Measurements from ENCODE around the gene PHF5A. TPM values are rescaled to one million over a fixed set of nuclear protein-coding genes. Genes with fewer than 3 reads are reported as not detected.
"Not testable (repeated sequence)": the region's sequence is repeated elsewhere in the genome, so short reads cannot be mapped to it uniquely, and the experiment has no call there.

The PHF5A gene
- total and polyA plus RNA-seq, 2 donors: 65.7 to 99.2 TPM

- not testable (repeated sequence) for H3K9me3 ChIP-seq (ENCODE audit: control insufficient read depth in 2 of 2, insufficient read depth in 1 of 2, low read length in 1 of 2); H3K4me3 ChIP-seq (ENCODE audit: low read length in 2 of 2); H3K4me1 ChIP-seq (ENCODE audit: control insufficient read depth in 2 of 2, insufficient read depth in 2 of 2, low read length in 2 of 2); DNase-seq (ENCODE audit: low read depth in 6 of 9, low spot score in 9 of 9); H3K27ac ChIP-seq (ENCODE audit: low read depth in 1 of 2, low read length in 1 of 2); H3K27me3 ChIP-seq (ENCODE audit: control insufficient read depth in 2 of 2, insufficient read depth in 1 of 2, low read length in 1 of 2)
- WGBS: 96% methylated on average over 5 of the region's 5 CpGs
- peaks cover 53 to 78% of the 10 kb centered on the region in 2 donors for H3K36me3 ChIP-seq (ENCODE audit: control insufficient read depth in 2 of 2, insufficient read depth in 2 of 2, low read length in 1 of 2)
These were observed 8.4 kb downstream of the PHF5A start for GRCh38 chr22:41460071-41460470.

GRCh38 chr22:41459431-41459830 lies 9.1 kb downstream of the PHF5A start:
- H3K27me3 ChIP-seq (ENCODE audit: control insufficient read depth in 2 of 2, insufficient read depth in 1 of 2, low read length in 1 of 2): no peaks in the 10 kb centered on the region
- 86% methylated on average over 1 of the region's 1 CpG for WGBS
- no peak for DNase-seq (ENCODE audit: low read depth in 6 of 9, low spot score in 9 of 9)
- no peaks in the 10 kb centered on the region for H3K4me1 ChIP-seq (ENCODE audit: control insufficient read depth in 2 of 2, insufficient read depth in 2 of 2, low read length in 2 of 2)
- no peak overlapping the region for H3K4me3 ChIP-seq (ENCODE audit: low read length in 2 of 2)
- H3K27ac ChIP-seq (ENCODE audit: low read depth in 1 of 2, low read length in 1 of 2): no peak overlapping the region
- peaks cover 49 to 72% of the 10 kb centered on the region in 2 donors for H3K36me3 ChIP-seq (ENCODE audit: control insufficient read depth in 2 of 2, insufficient read depth in 2 of 2, low read length in 1 of 2)
- no peaks in the 10 kb centered on the region for H3K9me3 ChIP-seq (ENCODE audit: control insufficient read depth in 2 of 2, insufficient read depth in 1 of 2, low read length in 1 of 2)

GRCh38 chr22:41458161-41458728 lies 10.2 kb downstream of the PHF5A start:
- no peaks in the 10 kb centered on the region for H3K27me3 ChIP-seq (ENCODE audit: control insufficient read depth in 2 of 2, insufficient read depth in 1 of 2, low read length in 1 of 2)
- DNase-seq (ENCODE audit: low read depth in 6 of 9, low spot score in 9 of 9): no peak
- no peak overlapping the region for H3K4me3 ChIP-seq (ENCODE audit: low read length in 2 of 2)
- WGBS: 74% methylated on average over 7 of the region's 7 CpGs
- H3K27ac ChIP-seq (ENCODE audit: low read depth in 1 of 2, low read length in 1 of 2): no peak overlapping the region
- H3K4me1 ChIP-seq (ENCODE audit: control insufficient read depth in 2 of 2, insufficient read depth in 2 of 2, low read length in 2 of 2): no peaks in the 10 kb centered on the region
- peaks cover 44 to 61% of the 10 kb centered on the region in 2 donors for H3K36me3 ChIP-seq (ENCODE audit: control insufficient read depth in 2 of 2, insufficient read depth in 2 of 2, low read length in 1 of 2)
- H3K9me3 ChIP-seq (ENCODE audit: control insufficient read depth in 2 of 2, insufficient read depth in 1 of 2, low read length in 1 of 2): no peaks in the 10 kb centered on the region

GRCh38 chr22:41448189-41448808 lies 20.2 kb downstream of the PHF5A start:
- peaks cover 0 to 7% of the 10 kb centered on the region in 2 donors for H3K9me3 ChIP-seq (ENCODE audit: control insufficient read depth in 2 of 2, insufficient read depth in 1 of 2, low read length in 1 of 2)
- H3K27ac ChIP-seq (ENCODE audit: low read depth in 1 of 2, low read length in 1 of 2): peak overlapping the region; percentile 99 to 100
- H3K36me3 ChIP-seq (ENCODE audit: control insufficient read depth in 2 of 2, insufficient read depth in 2 of 2, low read length in 1 of 2): peaks cover 0 to 3% of the 10 kb centered on the region in 2 donors
- H3K4me1 ChIP-seq (ENCODE audit: control insufficient read depth in 2 of 2, insufficient read depth in 2 of 2, low read length in 2 of 2): peaks cover 3 to 19% of the 10 kb centered on the region in 2 donors
- peak; percentile 95 to 100 (median 98) for DNase-seq (ENCODE audit: low read depth in 6 of 9, low spot score in 9 of 9)
- WGBS: under 1% methylated on average over 28 of the region's 28 CpGs
- no peaks in the 10 kb centered on the region for H3K27me3 ChIP-seq (ENCODE audit: control insufficient read depth in 2 of 2, insufficient read depth in 1 of 2, low read length in 1 of 2)
- peak overlapping the region; percentile 74 to 96 for H3K4me3 ChIP-seq (ENCODE audit: low read length in 2 of 2)

- H3K4me1 ChIP-seq (ENCODE audit: control insufficient read depth in 2 of 2, insufficient read depth in 2 of 2, low read length in 2 of 2): peaks cover 3 to 22% of the 10 kb centered on the region in 2 donors
- no peaks in the 10 kb centered on the region for H3K27me3 ChIP-seq (ENCODE audit: control insufficient read depth in 2 of 2, insufficient read depth in 1 of 2, low read length in 1 of 2)
- under 1% methylated on average over 63 of the region's 63 CpGs for WGBS
- DNase-seq (ENCODE audit: low read depth in 6 of 9, low spot score in 9 of 9): peak in 7 of 9 donors; percentile 37 to 81 (median 60)
- peaks cover 0 to 7% of the 10 kb centered on the region in 2 donors for H3K9me3 ChIP-seq (ENCODE audit: control insufficient read depth in 2 of 2, insufficient read depth in 1 of 2, low read length in 1 of 2)
- H3K27ac ChIP-seq (ENCODE audit: low read depth in 1 of 2, low read length in 1 of 2): peak overlapping the region; percentile 99 to 100
- H3K4me3 ChIP-seq (ENCODE audit: low read length in 2 of 2): peak overlapping the region; percentile 74 to 96
- peaks cover 0 to 10% of the 10 kb centered on the region in 2 donors for H3K36me3 ChIP-seq (ENCODE audit: control insufficient read depth in 2 of 2, insufficient read depth in 2 of 2, low read length in 1 of 2)
These were observed 20.9 kb downstream of the PHF5A start for GRCh38 chr22:41447435-41448188.

GRCh38 chr22:41446639-41447434 lies 21.7 kb downstream of the PHF5A start, which contains the start of gene TOB2:
TOB2 (minus strand) TSS chr22:41446801; CDS start chr22:41437345, 9,456 bp downstream.
- peaks cover 0 to 7% of the 10 kb centered on the region in 2 donors for H3K9me3 ChIP-seq (ENCODE audit: control insufficient read depth in 2 of 2, insufficient read depth in 1 of 2, low read length in 1 of 2)
- H3K27ac ChIP-seq (ENCODE audit: low read depth in 1 of 2, low read length in 1 of 2): peak within 1 kb of the TSS; percentile 99 to 100
- H3K4me1 ChIP-seq (ENCODE audit: control insufficient read depth in 2 of 2, insufficient read depth in 2 of 2, low read length in 2 of 2): peaks cover 3 to 25% of the 10 kb centered on the region in 2 donors
- peak; percentile 82 to 98 (median 94) for DNase-seq (ENCODE audit: low read depth in 6 of 9, low spot score in 9 of 9)
- H3K4me3 ChIP-seq (ENCODE audit: low read length in 2 of 2): peak within 1 kb of the TSS; percentile 74 to 96
- peaks cover 0 to 18% of the 10 kb centered on the region in 2 donors for H3K36me3 ChIP-seq (ENCODE audit: control insufficient read depth in 2 of 2, insufficient read depth in 2 of 2, low read length in 1 of 2)
- under 1% methylated on average over 85 of the region's 85 CpGs for WGBS
- H3K27me3 ChIP-seq (ENCODE audit: control insufficient read depth in 2 of 2, insufficient read depth in 1 of 2, low read length in 1 of 2): no peaks in the 10 kb centered on the region

- H3K4me3 ChIP-seq (ENCODE audit: low read length in 2 of 2): peak overlapping the region; percentile 74 to 96
These were observed 22.4 kb downstream of the PHF5A start for GRCh38 chr22:41446057-41446501.

GRCh38 chr22:41445129-41446056 lies 23.1 kb downstream of the PHF5A start:
- Histone ChIP-seq H3K4me3 (ENCODE audit: low read length in 2 of 2) (peak overlapping the region; percentile 74 to 96), H3K27me3 (ENCODE audit: control insufficient read depth in 2 of 2, insufficient read depth in 1 of 2, low read length in 1 of 2) (no peaks in the 10 kb centered on the region), H3K27ac (ENCODE audit: low read depth in 1 of 2, low read length in 1 of 2) (peak overlapping the region; percentile 92 to 100), H3K36me3 (ENCODE audit: control insufficient read depth in 2 of 2, insufficient read depth in 2 of 2, low read length in 1 of 2) (peaks cover 9 to 23% of the 10 kb centered on the region in 2 donors), H3K4me1 (ENCODE audit: control insufficient read depth in 2 of 2, insufficient read depth in 2 of 2, low read length in 2 of 2) (peaks cover 3 to 25% of the 10 kb centered on the region in 2 donors), H3K9me3 (ENCODE audit: control insufficient read depth in 2 of 2, insufficient read depth in 1 of 2, low read length in 1 of 2) (peaks cover 0 to 7% of the 10 kb centered on the region in 2 donors)
- DNase-seq (ENCODE audit: low read depth in 6 of 9, low spot score in 9 of 9): peak in 7 of 9 donors; percentile 9 to 66 (median 27)
- 1% methylated on average over 22 of the region's 22 CpGs for WGBS

More at GRCh38 chr22:41446057-41446501, 22.4 kb downstream of the PHF5A start:
- under 1% methylated on average over 34 of the region's 34 CpGs for WGBS
- Histone ChIP-seq H3K9me3 (ENCODE audit: control insufficient read depth in 2 of 2, insufficient read depth in 1 of 2, low read length in 1 of 2) (peaks cover 0 to 7% of the 10 kb centered on the region in 2 donors), H3K4me1 (ENCODE audit: control insufficient read depth in 2 of 2, insufficient read depth in 2 of 2, low read length in 2 of 2) (peaks cover 3 to 25% of the 10 kb centered on the region in 2 donors), H3K27ac (ENCODE audit: low read depth in 1 of 2, low read length in 1 of 2) (peak overlapping the region; percentile 92 to 100), H3K36me3 (ENCODE audit: control insufficient read depth in 2 of 2, insufficient read depth in 2 of 2, low read length in 1 of 2) (peaks cover 4 to 19% of the 10 kb centered on the region in 2 donors), H3K27me3 (ENCODE audit: control insufficient read depth in 2 of 2, insufficient read depth in 1 of 2, low read length in 1 of 2) (no peaks in the 10 kb centered on the region)
- peak in 2 of 9 donors; percentile 3 to 11 for DNase-seq (ENCODE audit: low read depth in 6 of 9, low spot score in 9 of 9)
